HL-60 (cell line): ENCODE measurements around the gene ATAD1.

Experiments
- DNase-seq, 2 experiments: peaks; one replicate each; pipeline ENCODE4 v3.0.0-alpha.2; 2010 to 2020; ENCODE audit warnings: low read depth in 1 of 2, low spot score in 1 of 2
- H3K27ac ChIP-seq: fragments of 250-450 bp; sonication (Bioruptor Pico); replicated peaks from 2 replicates; pipeline ENCODE4 v1.5.1; 2020; ENCODE audit warnings: mild to moderate bottlenecking, moderate library complexity
- H3K27me3 ChIP-seq: fragments of 250-450 bp; sonication (Bioruptor Pico); 2 replicates; pipeline ENCODE4 v1.5.1; 2021; ENCODE audit warnings: mild to moderate bottlenecking, moderate library complexity; ENCODE audit not compliant: insufficient read depth, poor library complexity, severe bottlenecking
- H3K4me3 ChIP-seq: replicated peaks from 2 replicates; pipeline ENCODE4 v1.5.1; 2011; ENCODE audit warnings: mild to moderate bottlenecking, control low read depth, low read length; ENCODE audit not compliant: insufficient read depth
- GABPA ChIP-seq: IDR thresholded peaks from 2 replicates; pipeline ENCODE4 v1.6.1; 2012; ENCODE audit warnings: low read depth
- POLR2AphosphoS5 ChIP-seq: IDR thresholded peaks from 2 replicates; pipeline ENCODE4 v1.6.1; 2012; ENCODE audit warnings: low read depth
- SPI1 ChIP-seq: IDR thresholded peaks from 2 replicates; pipeline ENCODE4 v1.6.1; 2012; ENCODE audit warnings: low read depth, mild to moderate bottlenecking, borderline replicate concordance
- TF ChIP-seq, protein P1 (sequence below): IDR thresholded peaks from 2 replicates; pipeline ENCODE4 v1.6.1; 2012; ENCODE audit warnings: low read depth; ENCODE audit not compliant: insufficient replicate concordance
- TF ChIP-seq, protein P2 (sequence below): IDR thresholded peaks from one replicate; pipeline ENCODE4 v1.5.1; 2011; ENCODE audit warnings: low read length, control low read depth, inconsistent platforms; ENCODE audit not compliant: insufficient read depth

ATAD1 gene

DNA sequence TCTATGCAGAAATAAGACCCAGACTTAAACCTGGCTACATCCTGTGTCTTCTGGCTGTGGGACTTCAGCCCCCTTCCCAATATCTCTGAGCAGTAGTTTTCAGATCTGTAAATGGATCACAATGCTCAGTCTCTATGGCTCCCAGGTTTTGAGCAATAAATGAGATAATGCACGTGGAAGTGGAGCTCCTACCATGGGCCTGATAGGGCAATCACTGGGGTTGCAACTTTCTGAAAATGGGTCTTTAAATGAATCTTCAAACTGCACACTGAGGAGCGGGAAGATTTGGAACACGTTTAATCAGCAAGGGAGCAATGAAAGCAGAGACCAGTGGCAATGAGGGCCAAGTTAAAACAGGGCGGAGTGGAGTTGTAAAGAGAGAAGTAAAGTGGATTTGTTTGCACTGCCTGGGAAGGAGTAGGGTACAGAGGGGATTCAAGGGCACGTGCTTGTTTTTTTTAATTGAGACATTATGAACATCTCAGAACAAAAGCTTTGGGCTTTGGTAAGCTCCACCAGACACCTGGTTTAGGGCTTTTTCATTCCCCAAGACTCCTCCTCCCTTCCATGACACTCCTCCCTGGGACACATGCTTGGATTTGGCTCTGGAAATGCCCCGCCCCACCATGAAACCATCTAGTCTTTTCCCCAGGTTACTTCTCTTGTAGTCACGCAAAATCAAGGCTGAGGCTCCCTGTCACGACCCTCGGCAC, 115.6 kb downstream of the ATAD1 start:
- H3K27ac ChIP-seq: no peak overlapping the region
- no peaks in the 10 kb centered on the region for H3K27me3 ChIP-seq
- TF ChIP-seq, protein P1, sequence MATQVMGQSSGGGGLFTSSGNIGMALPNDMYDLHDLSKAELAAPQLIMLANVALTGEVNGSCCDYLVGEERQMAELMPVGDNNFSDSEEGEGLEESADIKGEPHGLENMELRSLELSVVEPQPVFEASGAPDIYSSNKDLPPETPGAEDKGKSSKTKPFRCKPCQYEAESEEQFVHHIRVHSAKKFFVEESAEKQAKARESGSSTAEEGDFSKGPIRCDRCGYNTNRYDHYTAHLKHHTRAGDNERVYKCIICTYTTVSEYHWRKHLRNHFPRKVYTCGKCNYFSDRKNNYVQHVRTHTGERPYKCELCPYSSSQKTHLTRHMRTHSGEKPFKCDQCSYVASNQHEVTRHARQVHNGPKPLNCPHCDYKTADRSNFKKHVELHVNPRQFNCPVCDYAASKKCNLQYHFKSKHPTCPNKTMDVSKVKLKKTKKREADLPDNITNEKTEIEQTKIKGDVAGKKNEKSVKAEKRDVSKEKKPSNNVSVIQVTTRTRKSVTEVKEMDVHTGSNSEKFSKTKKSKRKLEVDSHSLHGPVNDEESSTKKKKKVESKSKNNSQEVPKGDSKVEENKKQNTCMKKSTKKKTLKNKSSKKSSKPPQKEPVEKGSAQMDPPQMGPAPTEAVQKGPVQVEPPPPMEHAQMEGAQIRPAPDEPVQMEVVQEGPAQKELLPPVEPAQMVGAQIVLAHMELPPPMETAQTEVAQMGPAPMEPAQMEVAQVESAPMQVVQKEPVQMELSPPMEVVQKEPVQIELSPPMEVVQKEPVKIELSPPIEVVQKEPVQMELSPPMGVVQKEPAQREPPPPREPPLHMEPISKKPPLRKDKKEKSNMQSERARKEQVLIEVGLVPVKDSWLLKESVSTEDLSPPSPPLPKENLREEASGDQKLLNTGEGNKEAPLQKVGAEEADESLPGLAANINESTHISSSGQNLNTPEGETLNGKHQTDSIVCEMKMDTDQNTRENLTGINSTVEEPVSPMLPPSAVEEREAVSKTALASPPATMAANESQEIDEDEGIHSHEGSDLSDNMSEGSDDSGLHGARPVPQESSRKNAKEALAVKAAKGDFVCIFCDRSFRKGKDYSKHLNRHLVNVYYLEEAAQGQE: no peak
- TF ChIP-seq GABPA: no peak
- no peak for TF ChIP-seq POLR2AphosphoS5
- no peak for TF ChIP-seq SPI1
- TF ChIP-seq, protein P2, sequence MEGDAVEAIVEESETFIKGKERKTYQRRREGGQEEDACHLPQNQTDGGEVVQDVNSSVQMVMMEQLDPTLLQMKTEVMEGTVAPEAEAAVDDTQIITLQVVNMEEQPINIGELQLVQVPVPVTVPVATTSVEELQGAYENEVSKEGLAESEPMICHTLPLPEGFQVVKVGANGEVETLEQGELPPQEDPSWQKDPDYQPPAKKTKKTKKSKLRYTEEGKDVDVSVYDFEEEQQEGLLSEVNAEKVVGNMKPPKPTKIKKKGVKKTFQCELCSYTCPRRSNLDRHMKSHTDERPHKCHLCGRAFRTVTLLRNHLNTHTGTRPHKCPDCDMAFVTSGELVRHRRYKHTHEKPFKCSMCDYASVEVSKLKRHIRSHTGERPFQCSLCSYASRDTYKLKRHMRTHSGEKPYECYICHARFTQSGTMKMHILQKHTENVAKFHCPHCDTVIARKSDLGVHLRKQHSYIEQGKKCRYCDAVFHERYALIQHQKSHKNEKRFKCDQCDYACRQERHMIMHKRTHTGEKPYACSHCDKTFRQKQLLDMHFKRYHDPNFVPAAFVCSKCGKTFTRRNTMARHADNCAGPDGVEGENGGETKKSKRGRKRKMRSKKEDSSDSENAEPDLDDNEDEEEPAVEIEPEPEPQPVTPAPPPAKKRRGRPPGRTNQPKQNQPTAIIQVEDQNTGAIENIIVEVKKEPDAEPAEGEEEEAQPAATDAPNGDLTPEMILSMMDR: no peak
- DNase-seq: no peak
- H3K4me3 ChIP-seq: no peak overlapping the region
